Mammary epithelial cell (primary cell): ENCODE data around the gene CLIC3.

Experiments
- EZH2 ChIP-seq: IDR thresholded peaks from 2 replicates; pipeline ENCODE4 v1.6.1; 2012; ENCODE audit warnings: low read length, inconsistent platforms, borderline replicate concordance
- TF ChIP-seq, protein P1 (sequence below), 2 donors: IDR thresholded peaks in 1 of 2; conservative IDR thresholded peaks in 1 of 2; 2 replicates each; pipeline ENCODE4 v1.5.1; 2011 to 2012; ENCODE audit warnings: inconsistent platforms in 2 of 2, low read length in 2 of 2, mild to moderate bottlenecking in 2 of 2, control low read depth in 1 of 2, low read depth in 1 of 2; ENCODE audit not compliant: insufficient read depth in 1 of 2; ENCODE audit errors: extremely low read depth in 1 of 2

DNA sequence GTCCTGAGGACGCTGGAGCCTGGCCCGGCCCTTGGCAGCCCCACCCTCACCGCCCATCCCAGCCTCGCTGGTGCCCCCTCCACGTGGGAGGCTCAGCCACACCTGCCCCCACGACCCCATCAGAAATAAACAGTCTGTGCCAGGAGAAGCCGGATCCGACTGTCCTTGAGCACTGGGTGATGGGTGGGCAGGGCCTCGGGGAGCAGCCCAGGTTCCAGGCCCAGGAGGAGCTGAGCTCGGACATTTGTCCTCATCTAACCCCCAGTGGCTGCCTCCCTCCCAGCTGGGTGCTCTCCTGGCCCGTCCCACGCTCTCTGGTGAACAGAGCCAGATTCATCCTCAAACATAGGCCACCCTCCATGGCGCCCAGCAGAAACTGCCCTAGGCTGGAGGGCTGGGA lies 23.6 kb downstream of the CLIC3 start:
- TF ChIP-seq, protein P1, sequence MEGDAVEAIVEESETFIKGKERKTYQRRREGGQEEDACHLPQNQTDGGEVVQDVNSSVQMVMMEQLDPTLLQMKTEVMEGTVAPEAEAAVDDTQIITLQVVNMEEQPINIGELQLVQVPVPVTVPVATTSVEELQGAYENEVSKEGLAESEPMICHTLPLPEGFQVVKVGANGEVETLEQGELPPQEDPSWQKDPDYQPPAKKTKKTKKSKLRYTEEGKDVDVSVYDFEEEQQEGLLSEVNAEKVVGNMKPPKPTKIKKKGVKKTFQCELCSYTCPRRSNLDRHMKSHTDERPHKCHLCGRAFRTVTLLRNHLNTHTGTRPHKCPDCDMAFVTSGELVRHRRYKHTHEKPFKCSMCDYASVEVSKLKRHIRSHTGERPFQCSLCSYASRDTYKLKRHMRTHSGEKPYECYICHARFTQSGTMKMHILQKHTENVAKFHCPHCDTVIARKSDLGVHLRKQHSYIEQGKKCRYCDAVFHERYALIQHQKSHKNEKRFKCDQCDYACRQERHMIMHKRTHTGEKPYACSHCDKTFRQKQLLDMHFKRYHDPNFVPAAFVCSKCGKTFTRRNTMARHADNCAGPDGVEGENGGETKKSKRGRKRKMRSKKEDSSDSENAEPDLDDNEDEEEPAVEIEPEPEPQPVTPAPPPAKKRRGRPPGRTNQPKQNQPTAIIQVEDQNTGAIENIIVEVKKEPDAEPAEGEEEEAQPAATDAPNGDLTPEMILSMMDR (conservative IDR thresholded peaks at IDR 0.05 in 1 of 2, IDR thresholded peaks at IDR 0.05 in 1 of 2; ENCODE audit: extremely low read depth in 1 of 2, insufficient read depth in 1 of 2, low read depth in 1 of 2, low read length in 2 of 2): no peak
- TF ChIP-seq EZH2: no peak
